HG03097 (cell line): Measurements from ENCODE around the gene CCDC102A.

Experiments used
- ATAC-seq: cut with Tn5 transposase; IDR thresholded peaks from one replicate; pipeline ENCODE4 v1.9.1; 2021; ENCODE audit not compliant: unreplicated experiment, low FRiP score

Gene CCDC102A

DNA sequence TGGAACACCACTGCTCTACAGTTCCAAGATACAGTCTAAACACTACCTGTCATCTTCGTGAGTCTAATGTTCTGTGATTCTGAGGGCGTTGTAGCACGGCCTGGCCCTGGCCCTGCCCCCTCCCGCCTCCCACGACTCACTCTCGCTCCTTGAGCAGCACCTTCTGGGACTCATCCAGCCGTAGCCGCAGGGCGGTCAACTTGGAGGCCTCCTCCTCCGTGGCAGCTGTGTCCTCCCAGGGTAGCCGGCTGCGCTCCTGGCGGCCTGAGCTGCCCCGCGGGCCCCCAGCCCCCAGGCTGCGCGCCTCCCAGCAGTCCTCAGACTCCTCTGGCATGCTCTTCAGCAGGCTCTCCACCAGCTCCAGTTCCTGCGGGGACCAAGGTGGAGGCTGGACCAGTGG is 10.6 kb downstream of the CCDC102A start:
- no peak for ATAC-seq

- ATAC-seq = no peak
Observed at GRCh38 chr16:57522960-57523359, 13.4 kb downstream of the CCDC102A start.

- ATAC-seq = no peak
Observed at GRCh38 chr16:57519796-57520360, 16.5 kb downstream of the CCDC102A start.

GRCh38 chr16:57518922-57519321 is 17.4 kb downstream of the CCDC102A start:
- no peak for ATAC-seq

DNA sequence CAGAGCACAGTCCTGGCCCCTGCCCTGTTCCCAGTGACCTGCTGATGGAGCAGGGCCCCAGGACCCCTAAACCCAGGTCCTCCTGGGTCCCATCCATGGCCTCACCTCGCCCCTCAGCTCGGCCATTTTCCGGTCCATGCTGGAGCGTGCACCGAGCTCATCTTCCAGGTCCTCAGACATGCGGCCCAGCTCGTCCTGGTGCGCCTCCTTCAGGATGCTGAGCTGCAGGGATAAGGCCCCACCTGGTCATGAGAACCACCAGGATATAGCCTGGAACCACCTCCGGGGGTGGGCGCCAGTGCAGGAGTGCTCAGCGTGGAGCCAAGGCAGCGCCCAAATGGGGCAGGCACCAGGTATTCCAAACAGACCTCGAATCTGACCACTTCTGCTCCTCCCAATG is 17.9 kb downstream of the CCDC102A start:
- no peak for ATAC-seq

- no peak for ATAC-seq
Observed at GRCh38 chr16:57517397-57518367, 18.7 kb downstream of the CCDC102A start.

DNA sequence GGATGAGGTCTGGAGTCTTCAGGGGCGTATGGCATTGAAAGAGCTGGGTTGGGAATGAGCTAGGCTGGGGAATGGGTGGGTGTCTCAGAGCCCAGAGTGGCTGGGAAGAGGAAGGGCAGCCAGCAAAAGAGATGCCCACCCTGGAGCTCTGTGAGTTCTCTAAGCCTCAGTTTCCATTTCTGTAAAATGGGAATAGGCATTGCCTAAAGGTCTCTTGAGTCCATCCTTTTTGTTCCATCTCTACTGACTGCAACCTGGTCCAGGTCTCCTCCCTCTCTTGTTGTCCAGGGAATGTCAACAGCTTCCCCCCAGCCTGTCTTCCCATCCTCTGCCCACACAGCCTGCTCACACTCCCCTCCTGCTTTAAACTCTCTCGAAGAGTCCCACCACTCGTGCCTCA is 19.6 kb downstream of the CCDC102A start:
- ATAC-seq = no peak

DNA sequence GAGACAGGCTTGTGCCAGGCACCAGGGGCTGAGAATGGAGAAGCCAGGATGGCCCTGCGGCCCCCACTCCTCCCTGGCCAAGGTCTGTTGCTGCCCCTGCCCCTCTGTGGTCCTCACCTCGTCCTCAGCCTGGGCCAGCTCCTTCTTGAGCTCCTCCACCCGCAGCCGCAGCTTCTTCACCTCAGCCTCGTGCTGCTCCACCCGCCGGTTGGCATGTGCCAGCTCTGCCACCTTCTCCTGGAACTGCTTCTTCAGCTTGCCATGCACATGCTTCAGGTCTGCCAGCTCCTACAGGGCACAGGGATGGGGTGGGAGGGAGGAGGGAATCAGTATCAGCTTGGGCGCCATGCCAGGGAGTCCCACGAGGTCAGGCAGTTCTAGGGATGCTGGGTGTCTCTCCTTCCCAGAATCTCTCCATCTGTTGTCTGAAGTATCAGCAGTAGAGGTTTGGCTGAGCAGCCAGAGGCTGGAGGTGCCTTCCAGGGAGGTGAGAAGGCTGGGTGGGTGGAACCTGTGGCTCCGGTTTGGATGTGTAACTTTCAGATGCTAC is 20.1 kb downstream of the CCDC102A start:
- no peak for ATAC-seq

- ATAC-seq = no peak
Observed at GRCh38 chr16:57514791-57515600, 21.4 kb downstream of the CCDC102A start.

- no peak for ATAC-seq
Observed at GRCh38 chr16:57514371-57514770, 22.0 kb downstream of the CCDC102A start.

GRCh38 chr16:57513371-57514102 is 22.8 kb downstream of the CCDC102A start:
- ATAC-seq = no peak

DNA sequence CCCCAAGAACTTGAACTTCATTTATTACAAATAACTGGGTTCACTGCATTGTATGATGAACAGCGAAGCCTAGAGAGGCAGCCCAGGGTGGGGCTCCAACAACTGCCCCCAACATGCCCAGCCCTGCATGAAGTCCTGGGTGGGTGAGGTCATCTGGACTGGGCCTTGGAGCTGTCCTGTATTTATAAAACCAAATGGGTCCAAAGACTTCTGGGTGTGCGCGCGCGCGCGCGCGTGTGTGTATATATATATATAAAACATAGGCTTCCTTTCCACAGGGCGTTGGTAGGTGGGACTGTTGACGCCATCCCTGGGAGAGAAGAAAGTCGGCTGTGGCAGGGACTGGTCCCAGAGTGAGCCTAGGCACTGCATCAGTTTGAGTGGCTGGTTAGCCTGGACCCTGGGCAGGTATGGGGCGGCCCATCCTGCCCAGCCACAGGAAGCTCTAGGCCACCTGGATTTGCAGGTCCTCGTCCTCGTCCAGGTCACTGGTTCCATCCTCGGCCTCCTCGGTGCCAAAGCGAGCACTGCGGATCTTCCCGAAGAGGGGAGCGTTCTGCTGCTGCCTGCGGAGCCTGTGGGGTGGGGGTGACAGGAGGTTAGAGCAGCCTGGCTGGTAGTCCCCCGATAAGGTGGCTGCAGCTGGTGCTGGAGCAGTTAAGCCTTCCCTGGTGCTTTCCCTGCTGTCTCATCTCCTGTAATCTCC is 23.9 kb downstream of the CCDC102A start:
- ATAC-seq = no peak

- no peak for ATAC-seq
Observed at GRCh38 chr16:57510016-57510871, 26.1 kb downstream of the CCDC102A start.

DNA sequence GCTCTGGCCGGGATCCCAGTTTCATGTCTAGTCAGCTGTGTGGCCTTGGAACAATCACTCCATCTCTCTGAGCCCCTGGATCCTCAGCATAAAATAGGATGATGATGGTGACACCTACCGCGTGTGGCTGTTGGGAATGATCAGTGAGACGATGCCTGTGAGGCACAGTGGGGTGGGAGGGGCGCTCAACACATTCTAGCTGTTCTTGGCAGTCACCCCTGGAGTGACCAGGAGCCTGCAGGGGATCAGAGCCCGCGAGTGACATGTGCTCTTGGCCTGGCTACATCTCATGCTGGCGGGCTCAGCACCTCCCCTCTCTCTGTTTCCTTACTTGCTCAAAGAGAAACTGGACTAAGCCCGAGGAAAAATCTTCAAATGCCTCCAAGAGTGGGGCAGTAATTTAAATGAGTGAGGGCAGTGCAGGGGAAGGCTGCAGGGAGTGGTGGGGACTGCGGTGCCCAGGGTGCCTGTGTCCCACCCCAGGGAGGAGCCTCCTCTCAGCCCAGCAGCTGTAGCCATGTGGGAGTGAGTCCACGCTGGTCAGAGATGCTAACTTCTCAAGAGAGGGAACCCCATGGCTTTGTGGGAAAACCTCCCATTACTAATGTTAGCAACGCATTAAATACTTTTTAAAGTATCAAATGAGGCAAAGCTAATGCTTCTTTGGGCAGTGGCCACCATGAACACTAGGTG is 27.0 kb downstream of the CCDC102A start:
- no peak for ATAC-seq

- ATAC-seq = no peak
Observed at GRCh38 chr16:57508035-57508425, 28.3 kb downstream of the CCDC102A start.

DNA sequence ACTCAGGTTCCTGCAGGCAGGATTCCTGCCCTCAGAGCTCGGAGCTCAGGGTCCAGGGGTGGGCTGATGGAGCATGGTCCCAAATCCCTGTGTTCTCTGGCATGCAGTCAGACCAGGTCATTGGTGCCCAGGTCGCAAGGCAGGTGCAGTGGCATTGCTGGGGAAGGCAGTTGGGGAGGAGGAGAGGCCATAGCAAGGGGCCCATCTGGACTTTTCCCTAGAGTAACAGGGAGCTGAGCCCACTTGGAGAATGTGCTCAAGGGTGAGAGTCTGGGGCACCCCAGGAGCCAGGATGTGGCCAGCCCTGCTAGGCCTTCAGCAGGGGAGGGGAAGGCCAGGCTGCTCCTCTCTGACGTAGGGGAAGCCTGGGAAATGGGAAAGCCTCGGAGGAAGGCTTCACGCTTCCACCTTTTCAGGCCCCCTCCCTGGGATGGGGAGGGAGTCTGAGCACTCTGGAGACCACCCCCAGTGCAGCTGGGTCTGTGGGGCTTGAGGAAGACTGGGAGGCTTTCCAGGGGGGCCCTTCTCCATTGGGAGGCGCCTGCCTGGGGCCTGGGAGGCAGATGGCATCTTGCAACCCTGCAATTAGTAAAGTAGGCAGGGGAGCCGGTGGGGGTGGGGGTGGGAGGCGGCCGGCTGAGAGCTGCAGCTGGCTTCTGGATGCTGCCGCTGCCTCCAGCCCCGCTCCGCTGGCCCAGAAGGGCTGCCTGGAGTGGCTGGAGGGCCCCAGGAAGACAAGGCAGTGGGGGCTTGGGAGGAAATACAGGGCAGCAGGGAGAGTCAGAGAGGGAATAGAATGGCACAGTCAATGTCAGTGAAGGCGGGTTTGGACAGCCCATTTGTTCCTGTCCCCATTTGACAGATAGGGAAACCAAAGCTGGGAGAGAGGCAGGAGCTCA is 29.0 kb downstream of the CCDC102A start:
- no peak for ATAC-seq

DNA sequence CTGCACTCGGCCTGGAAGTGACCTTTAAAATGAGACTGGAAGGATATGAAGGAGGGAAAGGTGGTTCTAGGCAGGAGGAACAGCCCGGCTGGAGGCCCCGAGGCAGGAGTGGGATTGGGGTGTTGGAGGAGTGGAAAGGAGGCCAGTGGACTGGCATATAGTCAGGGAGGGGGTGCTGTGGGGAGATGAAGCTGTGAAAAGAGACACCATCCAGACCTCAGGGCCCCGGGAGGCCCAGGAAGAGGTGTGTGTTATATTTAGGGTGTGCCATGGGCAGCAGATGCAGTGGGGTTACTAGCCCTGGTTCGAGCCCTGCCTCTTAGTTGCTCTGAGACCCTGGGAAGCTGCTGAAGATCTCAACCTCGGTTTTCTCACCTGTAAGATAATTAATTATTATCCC is 31.2 kb downstream of the CCDC102A start:
- no peak for ATAC-seq
